ENCODE data around the gene RARG. TPM values are rescaled to one million over a fixed set of nuclear protein-coding genes. Genes with fewer than 3 reads are reported as not detected.
A peak's percentile ranks its signal among the peaks of the same experiment; 100 is the strongest.

Gene RARG
- total and polyA plus RNA-seq, 2 donors (not counting 1 experiment from before 2014, with no cell fraction given), result 8.8 to 15.0 TPM

DNA sequence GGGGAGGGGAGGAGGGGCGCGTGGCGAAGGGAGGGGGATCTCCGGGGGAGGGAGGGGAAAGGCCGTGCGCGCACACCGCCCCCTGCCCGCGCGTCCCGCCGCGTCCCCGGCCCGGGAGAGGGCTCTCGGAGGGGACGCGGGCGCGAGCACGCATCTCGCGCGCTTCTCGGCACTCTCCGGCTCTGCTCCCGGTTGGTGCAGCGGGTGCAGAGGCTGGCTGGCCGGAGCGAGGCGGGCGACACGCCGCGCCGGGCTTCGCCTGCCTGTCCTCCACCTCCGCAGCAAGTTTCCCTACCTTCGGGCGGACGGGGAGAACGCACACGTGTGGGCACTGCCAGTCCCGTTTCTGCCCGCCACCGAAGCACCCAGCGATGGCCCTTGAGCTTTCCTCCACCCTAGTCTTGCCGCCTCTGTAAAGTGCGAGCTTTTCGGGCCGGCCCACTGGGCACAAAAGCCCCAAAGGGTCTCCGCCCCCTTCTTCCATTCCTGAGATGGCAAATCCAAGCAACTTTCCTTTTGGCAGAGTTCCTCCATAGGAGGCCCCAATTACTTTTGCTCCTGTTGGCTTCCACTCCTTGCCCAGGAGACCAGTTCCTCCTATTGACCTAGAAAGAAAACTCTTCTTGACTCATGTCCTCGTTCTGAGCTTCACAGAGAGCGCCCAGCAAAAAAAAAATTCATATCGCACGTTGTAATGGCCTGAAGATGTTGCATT, 50.9 kb downstream of the RARG start:
- CTCF ChIA-PET, result interaction anchor here (0.5 to 7.6 kb wide), 17 partner anchors 9 to 240 kb away, joined by 3 to 56 read pairs (median 8); partner anchors contain the start of genes AAAS, ESPL1 and SPRYD3
- POLR2A ChIA-PET, result interaction anchor here (0.6 to 2.8 kb wide), 19 partner anchors 10 to 175 kb away, joined by 3 to 24 read pairs (median 6); partner anchors contain the start of genes AAAS, EIF4B, ESPL1 and ITGB7
- Mint-ChIP-seq H3K27me3 (no peaks in the 10 kb centered on the region), H3K4me1 (peaks cover 54% of the 10 kb centered on the region), H3K27ac (peak overlapping the region; percentile 88), H3K4me3 (peak overlapping the region; percentile 95), H3K9me3 (ENCODE audit: insufficient read depth) (no peaks in the 10 kb centered on the region)
- Histone ChIP-seq H3K9me3 (ENCODE audit: control extremely low read depth in 1 of 3, control insufficient read depth in 2 of 3, insufficient read depth in 1 of 3, low read length in 2 of 3) (no peaks in the 10 kb centered on the region), H3K4me2 (replicated peaks; ENCODE audit: low read depth, low read length, poor library complexity, severe bottlenecking) (peak overlapping the region; percentile 77), H2AFZ (ENCODE audit: insufficient read depth, low read depth, low read length, poor library complexity, severe bottlenecking) (peak overlapping the region; percentile 97), H3K4me3 (ENCODE audit: control extremely low read depth in 1 of 5, extremely low read depth in 1 of 5, insufficient read depth in 1 of 5, low read depth in 2 of 5, low read length in 4 of 5) (peak overlapping the region; percentile 43 to 92 (median 86)), H3K9ac (ENCODE audit: low read length) (peak overlapping the region; percentile 78), H3K27me3 (replicated peaks in 1 of 4; ENCODE audit: control extremely low read depth in 1 of 4, control insufficient read depth in 3 of 4, insufficient read depth in 4 of 4, low read length in 3 of 4) (no peaks in the 10 kb centered on the region), H3K79me2 (ENCODE audit: control insufficient read depth, insufficient read depth, low read length) (peaks cover 43% of the 10 kb centered on the region), H3K27ac (ENCODE audit: low read length in 2 of 2) (peak overlapping the region; percentile 67 to 87), H4K20me1 (ENCODE audit: control insufficient read depth, insufficient read depth, low read length, poor library complexity, severe bottlenecking) (peaks cover 52% of the 10 kb centered on the region), H3K4me1 (ENCODE audit: control insufficient read depth in 2 of 2, insufficient read depth in 2 of 2, low read length in 2 of 2) (peaks cover 28 to 38% of the 10 kb centered on the region in 2 donors), H3K36me3 (replicated peaks in 1 of 2; ENCODE audit: control extremely low read depth in 1 of 2, control insufficient read depth in 1 of 2, extremely low read depth in 1 of 2, insufficient read depth in 2 of 2, low read length in 1 of 2) (peaks cover 2 to 43% of the 10 kb centered on the region in 2 experiments)
- ATAC-seq (ENCODE audit: low read depth), result peak; percentile 47
- DNase-seq, result no peak
- TF ChIP-seq, protein P1, sequence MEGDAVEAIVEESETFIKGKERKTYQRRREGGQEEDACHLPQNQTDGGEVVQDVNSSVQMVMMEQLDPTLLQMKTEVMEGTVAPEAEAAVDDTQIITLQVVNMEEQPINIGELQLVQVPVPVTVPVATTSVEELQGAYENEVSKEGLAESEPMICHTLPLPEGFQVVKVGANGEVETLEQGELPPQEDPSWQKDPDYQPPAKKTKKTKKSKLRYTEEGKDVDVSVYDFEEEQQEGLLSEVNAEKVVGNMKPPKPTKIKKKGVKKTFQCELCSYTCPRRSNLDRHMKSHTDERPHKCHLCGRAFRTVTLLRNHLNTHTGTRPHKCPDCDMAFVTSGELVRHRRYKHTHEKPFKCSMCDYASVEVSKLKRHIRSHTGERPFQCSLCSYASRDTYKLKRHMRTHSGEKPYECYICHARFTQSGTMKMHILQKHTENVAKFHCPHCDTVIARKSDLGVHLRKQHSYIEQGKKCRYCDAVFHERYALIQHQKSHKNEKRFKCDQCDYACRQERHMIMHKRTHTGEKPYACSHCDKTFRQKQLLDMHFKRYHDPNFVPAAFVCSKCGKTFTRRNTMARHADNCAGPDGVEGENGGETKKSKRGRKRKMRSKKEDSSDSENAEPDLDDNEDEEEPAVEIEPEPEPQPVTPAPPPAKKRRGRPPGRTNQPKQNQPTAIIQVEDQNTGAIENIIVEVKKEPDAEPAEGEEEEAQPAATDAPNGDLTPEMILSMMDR (IDR thresholded peaks at IDR 0.05), result no peak
- no peak for TF ChIP-seq EZH2 (IDR thresholded peaks at IDR 0.05; ENCODE audit: borderline replicate concordance, insufficient read depth, low read depth, low read length, poor library complexity, severe bottlenecking)
- WGBS (ENCODE audit: insufficient coverage), result 2% methylated on average over 54 of the region's 57 CpGs
- intact Hi-C loops (cut with micrococcal nuclease), result loop anchor here (1.0 to 5.0 kb wide), 14 partner anchors 9 to 320 kb away; partner anchors contain the start of genes EIF4B, ESPL1, ITGB7 and MYG1

Data from B cell (primary cell).